ENCODE results near the gene LKAAEAR1.

The LKAAEAR1 gene

DNA sequence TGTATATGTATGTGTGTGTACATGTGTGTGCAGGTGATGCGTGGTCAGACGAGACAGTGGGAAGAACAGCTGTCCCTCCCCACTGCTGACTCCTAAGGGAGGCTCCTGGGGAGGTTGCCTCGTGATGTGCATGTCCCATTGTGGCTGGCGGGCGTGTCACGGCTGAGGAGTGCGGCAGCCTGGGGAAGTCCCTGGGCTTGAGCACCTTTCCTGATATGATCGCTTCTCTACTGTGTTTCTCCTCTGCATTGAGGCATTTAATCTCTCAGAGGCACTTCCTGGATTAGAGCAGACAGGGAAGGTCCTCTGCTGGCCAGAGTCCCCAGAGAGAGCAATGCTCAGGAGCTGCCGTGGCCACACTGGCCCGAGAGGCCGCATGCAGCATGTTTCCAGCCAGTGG is 11.7 kb upstream of the LKAAEAR1 start:
- TF ChIP-seq, protein P1, sequence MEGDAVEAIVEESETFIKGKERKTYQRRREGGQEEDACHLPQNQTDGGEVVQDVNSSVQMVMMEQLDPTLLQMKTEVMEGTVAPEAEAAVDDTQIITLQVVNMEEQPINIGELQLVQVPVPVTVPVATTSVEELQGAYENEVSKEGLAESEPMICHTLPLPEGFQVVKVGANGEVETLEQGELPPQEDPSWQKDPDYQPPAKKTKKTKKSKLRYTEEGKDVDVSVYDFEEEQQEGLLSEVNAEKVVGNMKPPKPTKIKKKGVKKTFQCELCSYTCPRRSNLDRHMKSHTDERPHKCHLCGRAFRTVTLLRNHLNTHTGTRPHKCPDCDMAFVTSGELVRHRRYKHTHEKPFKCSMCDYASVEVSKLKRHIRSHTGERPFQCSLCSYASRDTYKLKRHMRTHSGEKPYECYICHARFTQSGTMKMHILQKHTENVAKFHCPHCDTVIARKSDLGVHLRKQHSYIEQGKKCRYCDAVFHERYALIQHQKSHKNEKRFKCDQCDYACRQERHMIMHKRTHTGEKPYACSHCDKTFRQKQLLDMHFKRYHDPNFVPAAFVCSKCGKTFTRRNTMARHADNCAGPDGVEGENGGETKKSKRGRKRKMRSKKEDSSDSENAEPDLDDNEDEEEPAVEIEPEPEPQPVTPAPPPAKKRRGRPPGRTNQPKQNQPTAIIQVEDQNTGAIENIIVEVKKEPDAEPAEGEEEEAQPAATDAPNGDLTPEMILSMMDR (IDR thresholded peaks at IDR 0.05; ENCODE audit: low read depth, low read length, missing control alignments), result no peak

DNA sequence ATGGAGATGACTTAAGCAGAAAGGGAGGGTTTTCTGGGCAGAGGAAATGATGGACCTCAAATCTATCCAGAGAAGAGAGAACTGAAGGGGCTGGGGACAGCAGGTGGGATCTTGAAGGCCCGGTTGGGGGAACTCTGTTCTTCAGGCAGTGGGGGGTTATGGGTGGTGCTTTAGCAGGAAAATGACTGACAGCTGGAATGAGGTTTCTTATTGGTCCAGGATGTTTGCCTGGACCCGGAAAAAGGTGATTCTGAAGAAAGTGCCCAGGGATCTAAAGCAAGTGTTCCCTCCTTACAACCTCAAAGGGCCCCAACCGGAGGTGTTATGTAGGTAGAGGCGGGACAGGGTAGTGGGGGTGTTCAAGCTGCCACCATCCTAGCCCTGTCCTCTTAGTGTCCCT is 11.3 kb upstream of the LKAAEAR1 start:
- TF ChIP-seq, protein P1 (IDR thresholded peaks at IDR 0.05; ENCODE audit: low read depth, low read length, missing control alignments), result no peak
- no peak overlapping the region for H3K4me3 ChIP-seq (replicated peaks; ENCODE audit: low read depth, low read length)
- no peak for DNase-seq (ENCODE audit: extremely low read depth, low read depth)

More for the DNA sequence above, 11.7 kb upstream of the LKAAEAR1 start:
- DNase-seq (ENCODE audit: extremely low read depth, low read depth), result no peak
- no peak overlapping the region for H3K4me3 ChIP-seq (replicated peaks; ENCODE audit: low read depth, low read length)

DNA sequence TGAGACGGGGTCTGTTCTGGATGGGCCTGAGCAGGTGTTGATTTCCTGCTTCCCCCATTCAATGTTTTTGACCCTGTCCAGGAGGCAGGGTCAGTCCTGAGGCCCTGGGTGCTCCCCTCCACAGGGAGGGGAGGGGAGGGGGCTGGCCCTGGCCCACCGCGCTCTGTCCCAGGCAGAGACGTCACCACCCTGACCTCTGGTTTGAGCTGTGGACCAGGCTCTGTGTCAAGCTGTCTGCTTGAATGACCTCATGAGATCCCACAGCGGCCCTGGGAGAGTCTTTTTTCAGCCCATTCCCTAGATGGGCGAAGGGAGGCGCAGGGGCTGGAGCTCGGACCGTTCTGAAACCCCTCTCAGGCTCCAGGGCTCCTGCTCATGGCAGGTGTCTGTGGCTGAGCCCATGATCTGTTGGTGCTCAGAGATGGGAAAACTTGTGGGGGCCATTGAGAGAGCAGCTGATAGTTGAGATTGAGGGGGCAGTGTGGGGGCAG is 8.9 kb upstream of the LKAAEAR1 start:
- H3K4me3 ChIP-seq (replicated peaks; ENCODE audit: low read depth, low read length), result no peak overlapping the region
- TF ChIP-seq, protein P1 (IDR thresholded peaks at IDR 0.05; ENCODE audit: low read depth, low read length, missing control alignments), result no peak
- DNase-seq (ENCODE audit: extremely low read depth, low read depth), result no peak

DNA sequence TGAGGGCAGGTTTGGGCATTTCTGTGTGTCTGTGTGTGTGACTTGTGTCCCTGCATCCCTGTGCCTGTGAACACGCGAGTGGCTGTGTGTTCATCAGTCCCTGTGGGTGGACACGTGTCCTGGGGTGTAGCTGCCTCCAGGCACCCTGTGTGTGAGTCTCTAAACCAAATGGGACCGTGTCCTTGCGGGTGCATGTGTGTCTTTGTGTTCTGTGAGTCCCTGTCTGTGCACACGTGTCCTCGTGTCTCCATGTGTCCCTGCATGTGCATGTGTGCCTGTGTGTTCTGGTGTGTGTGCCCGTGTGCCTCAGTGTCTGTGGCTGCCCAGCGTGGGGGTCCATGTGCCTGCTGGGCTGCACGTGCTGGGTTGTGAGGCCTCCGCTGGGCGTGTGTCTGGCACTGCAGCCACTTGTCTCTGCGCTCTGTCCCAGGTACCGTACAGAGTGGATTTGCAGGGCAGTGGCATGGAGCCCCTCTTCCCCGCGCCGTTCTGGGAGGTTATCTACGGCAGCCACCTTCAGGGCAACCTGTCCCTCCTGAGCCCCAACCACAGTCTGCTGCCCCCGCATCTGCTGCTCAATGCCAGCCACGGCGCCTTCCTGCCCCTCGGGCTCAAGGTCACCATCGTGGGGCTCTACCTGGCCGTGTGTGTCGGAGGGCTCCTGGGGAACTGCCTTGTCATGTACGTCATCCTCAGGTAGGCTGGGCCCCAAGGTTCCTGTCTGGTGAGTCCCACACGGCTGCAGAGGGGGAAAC is 8.2 kb upstream of the LKAAEAR1 start:
- no peak for DNase-seq (ENCODE audit: extremely low read depth, low read depth)
- TF ChIP-seq, protein P1 (IDR thresholded peaks at IDR 0.05; ENCODE audit: low read depth, low read length, missing control alignments), result no peak
- H3K4me3 ChIP-seq (replicated peaks; ENCODE audit: low read depth, low read length), result no peak overlapping the region

DNA sequence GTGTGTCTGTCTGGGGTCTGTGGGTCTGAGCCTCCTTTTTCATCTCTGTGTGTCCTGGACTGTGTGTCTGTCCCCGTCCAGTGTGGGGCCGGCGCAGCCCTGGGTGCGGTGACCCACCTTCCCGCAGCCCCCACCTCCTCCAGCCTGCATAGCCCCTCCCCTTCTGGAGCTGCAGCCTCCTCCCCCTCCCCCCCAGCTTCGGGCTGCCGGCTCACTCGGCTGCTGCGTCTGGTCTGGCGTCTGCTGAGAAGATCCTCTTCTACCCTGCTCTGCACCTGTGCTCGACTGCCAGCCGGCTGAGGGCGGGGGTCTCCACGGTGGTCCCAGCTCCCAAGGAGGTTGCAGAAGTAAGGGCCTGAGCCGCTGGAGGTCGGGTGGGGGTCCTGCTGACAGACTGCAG is 7.6 kb upstream of the LKAAEAR1 start:
- H3K4me3 ChIP-seq (replicated peaks; ENCODE audit: low read depth, low read length), result no peak overlapping the region
- DNase-seq (ENCODE audit: extremely low read depth, low read depth), result no peak
- TF ChIP-seq, protein P1 (IDR thresholded peaks at IDR 0.05; ENCODE audit: low read depth, low read length, missing control alignments), result no peak

DNA sequence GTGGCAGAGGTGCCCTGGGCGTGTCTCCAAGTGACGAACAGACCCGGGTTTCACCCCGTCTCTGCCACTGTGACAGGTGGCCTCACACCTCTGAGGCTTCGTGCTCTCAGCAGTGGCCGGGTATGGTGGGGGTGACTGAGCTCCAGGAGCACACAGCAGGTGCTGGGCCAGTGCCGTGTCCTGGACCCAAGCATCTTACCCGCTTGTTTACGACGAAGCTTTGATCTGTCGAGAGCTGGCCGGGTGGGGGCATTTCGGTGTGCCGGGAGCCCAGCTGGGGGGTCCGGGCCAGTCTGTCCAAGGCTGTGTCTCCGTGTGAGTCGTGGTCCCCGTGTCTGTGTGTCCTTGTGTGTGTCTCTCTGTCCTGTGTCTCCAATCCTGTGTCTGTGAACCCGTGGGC is 7.1 kb upstream of the LKAAEAR1 start:
- no peak for DNase-seq (ENCODE audit: extremely low read depth, low read depth)
- no peak overlapping the region for H3K4me3 ChIP-seq (replicated peaks; ENCODE audit: low read depth, low read length)
- TF ChIP-seq, protein P1 (IDR thresholded peaks at IDR 0.05; ENCODE audit: low read depth, low read length, missing control alignments), result no peak
